Testis (tissue), 3 donors: ENCODE data around the gene SNX8. TPM values are rescaled to one million over a fixed set of nuclear protein-coding genes. Genes with fewer than 3 reads are reported as not detected.
A peak's percentile ranks its signal among the peaks of the same experiment; 100 is the strongest.

Experiments used
- DNase-seq: peaks from one replicate; pipeline ENCODE4 v3.0.0-alpha.2; 2019
- H3K27ac ChIP-seq, 2 donors: fragments of 200-600 bp; sonication (generic); one replicate each; pipeline ENCODE4 v1.5.1; 2019
- H3K27me3 ChIP-seq: fragments of 200-600 bp; sonication (generic); one replicate; pipeline ENCODE4 v1.5.1; 2019
- H3K36me3 ChIP-seq: fragments of 200-600 bp; sonication (generic); one replicate; pipeline ENCODE4 v1.5.1; 2017; ENCODE audit warnings: low read depth; ENCODE audit errors: missing control alignments
- H3K4me1 ChIP-seq: fragments of 200-600 bp; sonication (generic); one replicate; pipeline ENCODE4 v1.5.1; 2019
- H3K4me3 ChIP-seq, 2 donors: fragments of 200-600 bp; sonication (generic); one replicate each; pipeline ENCODE4 v1.5.1; 2017 to 2019
- H3K9me3 ChIP-seq: fragments of 200-600 bp; sonication (generic); one replicate; pipeline ENCODE4 v1.5.1; 2017
- CTCF ChIP-seq, 3 experiments: fragments of 450-650 bp in 2 of 3; fragments of 200-600 bp in 1 of 3; sonication (generic) in 1 of 3; IDR thresholded peaks; one replicate each; pipeline ENCODE4 v1.5.1; 2016 to 2019; ENCODE audit warnings: antibody characterized with exemption in 3 of 3, mild to moderate bottlenecking in 2 of 3, moderate library complexity in 1 of 3
- POLR2A ChIP-seq: fragments of 450-650 bp; IDR thresholded peaks from one replicate; pipeline ENCODE4 v1.6.1; 2017; ENCODE audit warnings: antibody characterized with exemption, mild to moderate bottlenecking, moderate library complexity
- WGBS, 2 donors: methylation state at CpG; one replicate each; pipeline ENCODE4 v1.1.5; 2018; 5-methylcytosine and 5-hydroxymethylcytosine counted together
- intact Hi-C: fragments of 100-400 bp; cut with DNase I; formaldehyde crosslinking; loops from one replicate; pipeline ENCODE4 v1.15.1; 2023; ENCODE audit warnings: low total_unique reads
- polyA plus RNA-seq: library from polyadenylated mRNA; stranded (reverse); fragments of 350-450 nt; fragmentation: Illumina TruSeq; extraction: RNeasy Lipid Tissue Mini Kit (QIAGEN cat#74804); gene quantifications from one replicate; pipeline ENCODE4 v1.2.3, GENCODE V29; 2014; ENCODE audit warnings: low read depth, low replicate concordance; ENCODE audit not compliant: insufficient read depth
- total RNA-seq, 2 donors: library from RNA; depleted of rRNA; stranded (reverse); fragments of >200 nt; gene quantifications; one replicate each; pipeline ENCODE4 v1.2.3, GENCODE V29; 2016

SNX8 gene
- total and polyA plus RNA-seq, 3 donors from 2014 or later = 50.9 to 90.8 (median 66.8) TPM

GRCh38 chr7:2237109-2237602 is 77.1 kb downstream of the SNX8 start:
- peaks cover 12% of the 10 kb centered on the region for H3K4me1 ChIP-seq
- no peaks in the 10 kb centered on the region for H3K36me3 ChIP-seq
- peak overlapping the region in 1 of 2 donors; percentile 63 for H3K27ac ChIP-seq
- H3K4me3 ChIP-seq = no peak overlapping the region
- no peaks in the 10 kb centered on the region for H3K9me3 ChIP-seq
- DNase-seq = peak; percentile 49
- WGBS, 2 donors = 81 to 88% methylated on average over 12 of the region's 12 CpGs
- intact Hi-C loops = no loop called here
- TF ChIP-seq POLR2A (no peak), CTCF (IDR thresholded peaks at IDR 0.05) (no peak)
- H3K27me3 ChIP-seq = no peaks in the 10 kb centered on the region

- 62 to 66% methylated on average over 3 of the region's 3 CpGs for WGBS, 2 donors
- no peak overlapping the region for H3K27ac ChIP-seq
- H3K9me3 ChIP-seq = no peaks in the 10 kb centered on the region
These were observed 80.3 kb downstream of the SNX8 start for GRCh38 chr7:2233926-2234325.

GRCh38 chr7:2232766-2233520 is 81.3 kb downstream of the SNX8 start, which contains the start of gene MAD1L1:
Gene MAD1L1, minus strand, starts transcription at chr7:2232945. Its CDS starts 2,812 bp downstream, at chr7:2230133.
- Histone ChIP-seq H3K36me3 (no peaks in the 10 kb centered on the region), H3K9me3 (no peaks in the 10 kb centered on the region), H3K27ac (peak within 1 kb of the TSS; percentile 57 to 72), H3K27me3 (no peaks in the 10 kb centered on the region), H3K4me1 (peaks cover 11% of the 10 kb centered on the region), H3K4me3 (peak within 1 kb of the TSS; percentile 79 to 96)
- intact Hi-C loops = no loop called here
- WGBS, 2 donors = 0 to 1% methylated on average over 3 to 45 of the region's 63 CpGs
- DNase-seq = peak; percentile 93
- TF ChIP-seq CTCF (IDR thresholded peaks at IDR 0.05) (no peak), POLR2A (no peak)

More at GRCh38 chr7:2233926-2234325, 80.3 kb downstream of the SNX8 start:
- H3K36me3 ChIP-seq = no peaks in the 10 kb centered on the region
- no peak overlapping the region for H3K4me3 ChIP-seq
- no peak for DNase-seq
- no peak for TF ChIP-seq POLR2A
- TF ChIP-seq CTCF (IDR thresholded peaks at IDR 0.05) = no peak
- H3K27me3 ChIP-seq = no peaks in the 10 kb centered on the region
- peaks cover 11% of the 10 kb centered on the region for H3K4me1 ChIP-seq
- intact Hi-C loops = no loop called here

- intact Hi-C loops = no loop called here
- TF ChIP-seq POLR2A (no peak), CTCF (IDR thresholded peaks at IDR 0.05) (no peak)
These were observed 82.1 kb downstream of the SNX8 start for GRCh38 chr7:2231992-2232765.

More at GRCh38 chr7:2231992-2232765, 82.1 kb downstream of the SNX8 start:
- H3K4me3 ChIP-seq = peak overlapping the region; percentile 79 to 96
- no peak for DNase-seq
- no peaks in the 10 kb centered on the region for H3K27me3 ChIP-seq
- peak overlapping the region; percentile 57 to 72 for H3K27ac ChIP-seq
- peaks cover 11% of the 10 kb centered on the region for H3K4me1 ChIP-seq
- 2 to 5% methylated on average over 5 to 40 of the region's 46 CpGs for WGBS, 2 donors
- no peaks in the 10 kb centered on the region for H3K36me3 ChIP-seq
- H3K9me3 ChIP-seq = no peaks in the 10 kb centered on the region
